GM18511 (cell line): ENCODE data around the gene ITGB5.
"Not testable (repeated sequence)": the region's sequence is repeated elsewhere in the genome, so short reads cannot be mapped to it uniquely, and the experiment has no call there.

Experiments used
- ATAC-seq: cut with Tn5 transposase; IDR thresholded peaks from one replicate; pipeline ENCODE4 v1.9.1; 2021; ENCODE audit warnings: mild to moderate bottlenecking, moderate library complexity; ENCODE audit not compliant: unreplicated experiment

Gene ITGB5

DNA sequence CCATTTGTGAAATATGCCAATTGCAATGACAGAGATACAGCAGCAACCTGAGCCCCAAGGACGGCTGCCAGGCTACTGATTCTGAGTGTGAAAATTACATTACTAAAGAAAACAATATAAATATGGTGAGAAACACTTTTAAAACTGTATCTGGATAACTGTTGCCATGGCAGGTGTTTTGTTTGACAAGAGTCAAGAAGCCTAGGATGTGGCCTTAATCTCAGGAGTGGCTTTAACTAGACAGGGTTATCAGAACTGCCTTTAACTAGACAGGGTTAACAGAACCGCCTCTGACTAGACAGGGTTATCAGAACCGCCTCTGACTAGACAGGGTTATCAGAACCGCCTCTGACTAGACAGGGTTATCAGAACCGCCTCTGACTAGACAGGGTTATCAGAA is 98.1 kb downstream of the ITGB5 start:
- not testable (repeated sequence) for ATAC-seq

DNA sequence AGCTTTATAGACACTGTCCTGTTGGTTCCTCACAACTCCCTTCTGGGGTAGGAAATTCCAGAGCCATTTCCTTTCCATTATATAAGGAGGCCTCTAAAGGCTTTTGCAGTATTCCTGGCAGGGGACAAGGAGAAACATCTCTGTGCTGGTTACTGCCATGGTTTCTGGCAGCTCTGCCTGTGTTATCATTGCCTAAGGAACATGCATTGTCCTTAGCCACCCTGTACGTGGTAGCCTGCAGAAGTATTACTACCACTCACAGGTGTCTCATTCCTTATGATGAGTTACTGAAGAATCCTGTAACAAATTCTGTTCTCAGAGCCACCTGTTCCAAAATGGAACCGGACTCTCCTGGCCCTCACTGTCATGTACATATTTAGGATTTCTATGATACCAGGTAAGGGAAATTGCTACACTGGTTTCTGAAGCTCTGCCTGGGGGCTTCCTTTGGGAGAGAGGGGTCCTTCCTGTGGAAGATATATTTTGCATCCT is 98.9 kb downstream of the ITGB5 start:
- no peak for ATAC-seq

GRCh38 chr3:124787476-124788195 is 99.5 kb downstream of the ITGB5 start:
- ATAC-seq = no peak

GRCh38 chr3:124786511-124787241 is 100.5 kb downstream of the ITGB5 start:
- ATAC-seq = no peak

DNA sequence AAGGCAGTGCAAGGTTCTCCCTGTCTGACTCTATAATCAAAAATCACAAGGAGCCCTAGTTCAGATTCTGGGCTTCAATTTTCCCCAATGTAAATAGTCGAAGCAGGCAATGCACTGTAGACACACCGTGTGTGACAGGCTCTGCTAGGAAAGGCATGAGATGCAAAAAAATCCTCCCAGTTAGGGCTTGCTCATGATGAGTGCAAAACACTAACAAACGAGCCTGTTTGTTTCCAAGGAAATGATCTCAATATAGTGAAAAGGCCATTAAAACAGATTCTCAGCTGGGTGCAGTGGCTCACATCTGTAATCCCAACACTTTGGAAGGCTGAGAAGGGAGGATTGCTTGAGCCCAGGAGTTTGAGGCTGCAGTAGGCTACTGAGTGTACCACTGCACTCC is 101.2 kb downstream of the ITGB5 start:
- no peak for ATAC-seq

GRCh38 chr3:124784686-124785382 is 102.3 kb downstream of the ITGB5 start:
- peak; percentile 76 for ATAC-seq

DNA sequence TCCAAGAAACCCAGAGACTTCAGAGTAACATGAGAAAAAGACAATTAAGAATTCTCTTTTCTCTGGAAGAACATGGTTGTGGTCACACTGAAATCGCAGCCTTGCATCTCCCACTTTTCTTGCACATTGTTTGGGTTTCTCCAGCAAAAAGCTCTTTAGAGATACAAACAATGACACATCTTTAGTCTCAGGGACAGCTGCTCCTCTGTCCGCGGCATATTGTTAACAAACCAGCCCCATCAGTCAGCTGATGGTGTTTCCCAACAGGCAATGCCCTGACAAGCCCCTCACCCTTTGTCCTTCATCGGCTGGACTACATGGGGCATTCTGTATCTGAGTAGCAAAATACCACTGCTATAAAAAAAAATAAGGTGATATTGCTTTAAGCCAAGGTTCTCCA is 103.5 kb downstream of the ITGB5 start:
- ATAC-seq = no peak

GRCh38 chr3:124782377-124782712 is 104.8 kb downstream of the ITGB5 start:
- ATAC-seq = not testable (repeated sequence)

GRCh38 chr3:124781476-124782376 is 105.4 kb downstream of the ITGB5 start:
- ATAC-seq = no peak

DNA sequence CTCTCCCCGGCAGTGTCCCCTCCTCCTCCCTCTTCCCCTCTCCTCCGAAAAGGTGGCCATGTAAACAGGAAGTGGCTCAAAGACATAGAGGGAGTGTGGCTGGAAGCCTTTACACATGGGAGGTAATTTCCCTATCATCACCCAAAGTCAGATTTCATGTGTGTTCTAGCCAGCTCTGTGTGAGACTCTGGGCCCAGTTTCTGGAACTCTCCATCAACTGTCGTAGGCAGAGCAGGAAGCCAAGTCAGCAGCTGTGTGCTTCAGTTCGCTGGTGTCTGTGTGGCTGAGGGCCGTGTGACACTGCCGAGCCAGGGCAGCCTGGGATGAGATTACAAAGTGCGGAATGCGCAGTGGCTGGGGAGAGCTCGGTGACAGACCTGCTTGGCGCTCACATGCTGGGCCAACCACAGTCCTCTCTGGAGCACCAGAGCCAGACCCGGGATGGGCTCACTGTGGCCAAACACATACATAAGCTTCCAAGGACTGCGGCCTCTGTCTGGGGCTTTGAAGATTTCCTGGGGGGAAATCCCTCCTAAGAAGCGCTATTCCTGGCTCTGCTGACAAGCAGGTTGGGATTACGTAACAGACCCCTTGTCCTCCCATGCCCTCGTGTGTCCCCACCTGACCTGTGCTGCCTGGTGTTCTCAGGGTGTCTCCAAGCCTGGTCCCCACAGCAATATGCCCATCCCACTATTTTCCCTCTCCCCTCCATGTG is 106.2 kb downstream of the ITGB5 start:
- ATAC-seq = no peak

- ATAC-seq = no peak
Observed at GRCh38 chr3:124780356-124780755, 106.8 kb downstream of the ITGB5 start.

DNA sequence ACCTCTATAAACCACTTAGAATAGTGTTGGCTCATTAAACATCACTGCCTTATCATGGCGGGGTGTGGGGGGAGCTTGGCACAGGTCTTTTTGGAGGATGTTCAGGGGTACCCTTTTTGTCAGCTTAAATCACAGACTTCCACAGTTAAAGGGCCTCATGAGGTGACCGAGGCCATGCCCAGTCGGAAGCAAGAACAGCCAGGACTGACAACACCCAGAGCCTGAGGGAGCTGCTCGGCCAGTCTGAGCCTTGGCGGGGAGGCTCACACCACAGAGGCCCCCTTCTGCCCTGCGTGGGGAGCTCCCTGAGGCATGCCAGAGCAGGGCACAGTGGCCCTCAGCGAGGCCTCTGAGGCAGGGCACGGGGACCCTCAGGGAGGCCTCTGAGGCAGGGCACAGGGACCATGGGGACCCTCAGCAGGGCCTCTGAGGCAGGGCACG is 107.4 kb downstream of the ITGB5 start:
- ATAC-seq = no peak

DNA sequence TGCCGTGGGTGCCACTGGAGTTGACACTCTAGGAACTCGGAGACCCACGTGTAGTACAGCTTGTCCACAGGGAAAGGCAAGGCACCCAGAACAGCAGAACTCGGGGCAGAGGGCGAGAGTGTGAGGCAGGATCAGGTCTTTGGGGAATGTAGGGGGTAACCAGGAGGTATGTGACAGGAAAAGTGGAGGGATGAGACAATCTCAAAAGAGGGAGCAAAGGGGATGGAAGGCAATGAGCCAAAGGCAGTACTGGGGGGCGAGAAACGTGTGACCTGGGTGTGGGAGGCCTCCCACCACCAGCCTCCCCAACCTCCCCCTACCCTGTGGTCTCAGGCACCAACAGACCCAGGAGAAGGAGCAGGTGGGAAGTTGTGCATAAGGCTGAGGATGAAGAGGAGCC is 108.0 kb downstream of the ITGB5 start:
- ATAC-seq = no peak

GRCh38 chr3:124777762-124778470 is 109.2 kb downstream of the ITGB5 start:
- ATAC-seq = no peak

GRCh38 chr3:124776856-124777255 is 110.3 kb downstream of the ITGB5 start:
- ATAC-seq = no peak

DNA sequence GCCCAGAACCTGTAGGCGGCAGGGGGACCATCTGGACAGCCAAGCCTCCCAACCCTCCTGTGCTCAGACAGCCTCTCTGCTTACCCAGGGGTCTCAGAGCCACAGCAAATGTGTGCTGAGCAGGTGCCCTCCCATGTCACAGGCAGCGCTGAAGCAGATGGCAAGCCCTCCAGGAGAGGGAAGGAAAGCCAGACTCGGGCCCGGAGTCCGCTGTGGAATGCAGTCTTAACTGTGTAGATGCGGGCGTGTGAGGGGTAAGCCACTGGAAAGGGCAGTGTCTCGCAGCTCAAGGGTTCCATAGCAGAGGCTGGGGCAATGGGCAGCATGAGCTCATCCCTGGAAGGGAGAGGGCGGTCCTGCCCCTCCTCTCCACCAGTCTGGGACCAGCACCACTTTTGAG is 111.3 kb downstream of the ITGB5 start:
- ATAC-seq = no peak

- no peak for ATAC-seq
Observed at GRCh38 chr3:124774841-124775402, 112.2 kb downstream of the ITGB5 start.

- no peak for ATAC-seq
Observed at GRCh38 chr3:124774327-124774718, 112.8 kb downstream of the ITGB5 start.
